Left ventricle myocardium inferior (tissue), 1 donor: ENCODE data around the gene PLEKHG3. TPM values are rescaled to one million over a fixed set of nuclear protein-coding genes. Genes with fewer than 3 reads are reported as not detected.

Experiments
- DNase-seq: peaks from one replicate; pipeline ENCODE4 v3.0.0-alpha.2; 2020
- H3K27ac ChIP-seq: fragments of 200-600 bp; replicated peaks from 2 replicates; pipeline ENCODE4 v1.8.0; 2021
- H3K27me3 ChIP-seq: fragments of 200-600 bp; 2 replicates; pipeline ENCODE4 v1.8.0; 2021; ENCODE audit warnings: low read depth
- H3K36me3 ChIP-seq: fragments of 200-600 bp; 2 replicates; pipeline ENCODE4 v1.8.0; 2021
- H3K4me1 ChIP-seq: fragments of 200-600 bp; 2 replicates; pipeline ENCODE4 v1.8.0; 2021
- H3K4me3 ChIP-seq: fragments of 200-600 bp; 2 replicates; pipeline ENCODE4 v1.8.0; 2021; ENCODE audit warnings: mild to moderate bottlenecking, moderate library complexity
- H3K9me3 ChIP-seq: fragments of 200-600 bp; replicated peaks from 2 replicates; pipeline ENCODE4 v1.8.0; 2021
- intact Hi-C: fragments of 100-400 bp; cut with micrococcal nuclease; formaldehyde crosslinking; loops from one replicate; pipeline ENCODE4 v1.11.0; 2022
- total RNA-seq: library from RNA; stranded (reverse); fragmentation: NEBNext Ultra II Directional; extraction: Animal tissue kit (Norgen Biotek cat#: 25700); gene quantifications from one replicate; pipeline ENCODE4 v1.2.1, GENCODE V29; 2021
- TF ChIP-seq, protein P1 (sequence below): fragments of 200-600 bp; IDR thresholded peaks from 2 replicates; pipeline ENCODE4 v1.8.0; 2021; ENCODE audit warnings: antibody characterized with exemption, mild to moderate bottlenecking, borderline replicate concordance
- donor health status: DM: no; HTN: yes; CAD: no; lungs with severe emphysema.

The PLEKHG3 gene
- total RNA-seq, 1 donor from 2014 or later: 16.5 TPM

- Histone ChIP-seq H3K4me1 (peaks cover 75% of the 10 kb centered on the region), H3K27me3 (peaks cover 16% of the 10 kb centered on the region), H3K9me3 (no peaks in the 10 kb centered on the region), H3K27ac (peak overlapping the region; percentile 75), H3K36me3 (peaks cover 2% of the 10 kb centered on the region), H3K4me3 (no peak overlapping the region)
- intact Hi-C loops: loop anchor here (5.0 kb wide), 1 partner anchor 90 kb away; no protein-coding TSS in a partner anchor
- peak; percentile 82 for DNase-seq
- TF ChIP-seq, protein P1, sequence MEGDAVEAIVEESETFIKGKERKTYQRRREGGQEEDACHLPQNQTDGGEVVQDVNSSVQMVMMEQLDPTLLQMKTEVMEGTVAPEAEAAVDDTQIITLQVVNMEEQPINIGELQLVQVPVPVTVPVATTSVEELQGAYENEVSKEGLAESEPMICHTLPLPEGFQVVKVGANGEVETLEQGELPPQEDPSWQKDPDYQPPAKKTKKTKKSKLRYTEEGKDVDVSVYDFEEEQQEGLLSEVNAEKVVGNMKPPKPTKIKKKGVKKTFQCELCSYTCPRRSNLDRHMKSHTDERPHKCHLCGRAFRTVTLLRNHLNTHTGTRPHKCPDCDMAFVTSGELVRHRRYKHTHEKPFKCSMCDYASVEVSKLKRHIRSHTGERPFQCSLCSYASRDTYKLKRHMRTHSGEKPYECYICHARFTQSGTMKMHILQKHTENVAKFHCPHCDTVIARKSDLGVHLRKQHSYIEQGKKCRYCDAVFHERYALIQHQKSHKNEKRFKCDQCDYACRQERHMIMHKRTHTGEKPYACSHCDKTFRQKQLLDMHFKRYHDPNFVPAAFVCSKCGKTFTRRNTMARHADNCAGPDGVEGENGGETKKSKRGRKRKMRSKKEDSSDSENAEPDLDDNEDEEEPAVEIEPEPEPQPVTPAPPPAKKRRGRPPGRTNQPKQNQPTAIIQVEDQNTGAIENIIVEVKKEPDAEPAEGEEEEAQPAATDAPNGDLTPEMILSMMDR: no peak
These were observed 58.1 kb downstream of the PLEKHG3 start for GRCh38 chr14:64762044-64763034.

- H3K9me3 ChIP-seq: no peaks in the 10 kb centered on the region
- peaks cover 16% of the 10 kb centered on the region for H3K27me3 ChIP-seq
- TF ChIP-seq, protein P1: no peak
- intact Hi-C loops: loop anchor here (5.0 kb wide), 1 partner anchor 91 kb away; no protein-coding TSS in a partner anchor
- peak overlapping the region; percentile 75 for H3K27ac ChIP-seq
- H3K36me3 ChIP-seq: peaks cover 2% of the 10 kb centered on the region
- H3K4me1 ChIP-seq: peaks cover 66% of the 10 kb centered on the region
- no peak overlapping the region for H3K4me3 ChIP-seq
- DNase-seq: no peak
These were observed 59.0 kb downstream of the PLEKHG3 start for GRCh38 chr14:64763085-64763782.

- TF ChIP-seq, protein P1: no peak
- intact Hi-C loops: loop anchor here (5.0 kb wide), 1 partner anchor 92 kb away; no protein-coding TSS in a partner anchor
- Histone ChIP-seq H3K4me1 (peaks cover 58% of the 10 kb centered on the region), H3K36me3 (peaks cover 7% of the 10 kb centered on the region), H3K9me3 (no peaks in the 10 kb centered on the region), H3K27me3 (peaks cover 16% of the 10 kb centered on the region), H3K4me3 (peak overlapping the region; percentile 51), H3K27ac (peak overlapping the region; percentile 75)
- no peak for DNase-seq
These were observed 59.8 kb downstream of the PLEKHG3 start for GRCh38 chr14:64763801-64764621.

GRCh38 chr14:64764641-64765520, 60.7 kb downstream of the PLEKHG3 start:
- H3K27me3 ChIP-seq: peaks cover 9% of the 10 kb centered on the region
- TF ChIP-seq, protein P1: peak; percentile 90
- H3K4me3 ChIP-seq: peak overlapping the region; percentile 51
- intact Hi-C loops: loop anchor here (5.0 kb wide), 1 partner anchor 93 kb away; no protein-coding TSS in a partner anchor
- peak; percentile 69 for DNase-seq
- no peaks in the 10 kb centered on the region for H3K9me3 ChIP-seq
- peak overlapping the region; percentile 75 for H3K27ac ChIP-seq
- peaks cover 14% of the 10 kb centered on the region for H3K36me3 ChIP-seq
- peaks cover 49% of the 10 kb centered on the region for H3K4me1 ChIP-seq
